HL-60/S4 treated with phorbol 12-myristate 13-acetate at 8.2 ng/mL for 4 days and 3 days (cell line): ENCODE data around the gene CELA3A.
"Not testable (repeated sequence)": the region's sequence is repeated elsewhere in the genome, so short reads cannot be mapped to it uniquely, and the experiment has no call there.

Source experiments
- in situ Hi-C: fragments of 300-500 bp; cut with MboI; formaldehyde crosslinking; loops from 2 replicates; pipeline ENCODE4 v1.15.0; 2022; ENCODE audit warnings: low sequenced_read_pairs

The CELA3A gene, protein sequence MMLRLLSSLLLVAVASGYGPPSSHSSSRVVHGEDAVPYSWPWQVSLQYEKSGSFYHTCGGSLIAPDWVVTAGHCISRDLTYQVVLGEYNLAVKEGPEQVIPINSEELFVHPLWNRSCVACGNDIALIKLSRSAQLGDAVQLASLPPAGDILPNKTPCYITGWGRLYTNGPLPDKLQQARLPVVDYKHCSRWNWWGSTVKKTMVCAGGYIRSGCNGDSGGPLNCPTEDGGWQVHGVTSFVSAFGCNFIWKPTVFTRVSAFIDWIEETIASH

DNA sequence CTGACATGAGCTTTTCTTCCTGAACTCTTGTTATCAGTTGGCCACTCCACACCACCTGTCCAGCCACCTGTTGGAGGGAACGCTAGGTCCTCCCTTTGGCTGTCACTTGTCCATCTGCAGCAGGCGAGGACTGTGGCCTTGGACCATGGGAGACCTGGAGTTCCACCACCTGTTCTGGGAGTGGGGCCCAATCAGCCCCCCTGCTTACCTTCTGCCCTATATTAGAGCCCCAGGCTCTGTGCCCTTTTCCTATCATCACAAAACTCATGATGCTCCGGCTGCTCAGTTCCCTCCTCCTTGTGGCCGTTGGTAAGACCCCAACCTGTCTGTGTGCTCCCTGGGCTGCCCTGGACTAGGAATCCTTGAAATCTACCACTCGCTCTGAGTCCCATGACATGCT lies at the start of gene CELA3A:
Gene CELA3A, plus strand, starts transcription at position 249 of the 400 bp plus-strand sequence. Its CDS starts 18 bp downstream, at position 267.
- in situ Hi-C loops, result no loop called here

GRCh38 chr1:21952786-21953520 lies 48.5 kb upstream of the CELA3A start:
- in situ Hi-C loops, result no loop called here

GRCh38 chr1:21955058-21955457 lies 46.4 kb upstream of the CELA3A start:
- in situ Hi-C loops, result no loop called here

GRCh38 chr1:21955501-21956281 lies 45.8 kb upstream of the CELA3A start:
- in situ Hi-C loops, result no loop called here

DNA sequence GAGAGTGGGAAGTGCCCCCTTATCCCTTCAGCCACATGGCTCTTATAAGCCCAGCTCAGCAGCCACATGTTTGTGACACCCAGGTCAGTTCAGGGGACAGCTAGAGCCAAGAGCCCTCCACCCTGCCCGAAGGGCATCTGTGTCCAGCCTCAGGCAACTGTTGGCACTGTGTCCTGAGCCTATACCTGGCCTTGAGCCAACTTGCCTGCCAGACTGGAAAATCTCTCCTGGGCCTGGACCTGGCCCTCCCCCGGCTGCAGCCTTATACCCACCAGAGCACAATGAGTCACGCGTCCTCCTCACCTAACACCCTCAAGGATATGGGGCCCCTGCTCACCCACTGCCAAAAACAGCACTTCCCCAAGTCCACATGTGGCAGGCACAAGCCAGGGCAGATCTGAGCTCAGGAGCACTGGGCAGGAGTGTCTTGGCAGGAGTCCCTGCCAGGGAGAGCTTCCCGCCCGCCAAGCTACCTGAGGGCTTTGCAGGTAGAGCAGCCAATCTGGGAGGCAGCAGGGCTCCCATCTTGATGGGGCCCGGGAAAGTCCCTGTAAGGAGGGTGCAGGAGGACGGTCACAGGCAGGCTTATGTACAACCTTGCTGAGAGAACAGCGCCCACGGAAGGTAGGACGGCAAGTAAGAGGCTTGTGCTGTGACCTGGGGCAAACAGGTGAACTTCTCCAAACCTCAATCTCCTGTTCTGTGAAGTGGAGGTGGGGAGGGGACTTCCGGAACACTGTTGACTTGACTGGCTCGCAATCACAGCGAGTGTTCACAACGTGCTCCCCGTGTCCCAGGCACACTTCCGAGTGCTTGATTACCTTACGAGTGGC lies 44.5 kb upstream of the CELA3A start:
- in situ Hi-C loops, result no loop called here

- in situ Hi-C loops, result no loop called here
These were observed 40.1 kb upstream of the CELA3A start for GRCh38 chr1:21961337-21961736.

- in situ Hi-C loops, result no loop called here
These were observed 39.7 kb upstream of the CELA3A start for GRCh38 chr1:21961799-21962198.

DNA sequence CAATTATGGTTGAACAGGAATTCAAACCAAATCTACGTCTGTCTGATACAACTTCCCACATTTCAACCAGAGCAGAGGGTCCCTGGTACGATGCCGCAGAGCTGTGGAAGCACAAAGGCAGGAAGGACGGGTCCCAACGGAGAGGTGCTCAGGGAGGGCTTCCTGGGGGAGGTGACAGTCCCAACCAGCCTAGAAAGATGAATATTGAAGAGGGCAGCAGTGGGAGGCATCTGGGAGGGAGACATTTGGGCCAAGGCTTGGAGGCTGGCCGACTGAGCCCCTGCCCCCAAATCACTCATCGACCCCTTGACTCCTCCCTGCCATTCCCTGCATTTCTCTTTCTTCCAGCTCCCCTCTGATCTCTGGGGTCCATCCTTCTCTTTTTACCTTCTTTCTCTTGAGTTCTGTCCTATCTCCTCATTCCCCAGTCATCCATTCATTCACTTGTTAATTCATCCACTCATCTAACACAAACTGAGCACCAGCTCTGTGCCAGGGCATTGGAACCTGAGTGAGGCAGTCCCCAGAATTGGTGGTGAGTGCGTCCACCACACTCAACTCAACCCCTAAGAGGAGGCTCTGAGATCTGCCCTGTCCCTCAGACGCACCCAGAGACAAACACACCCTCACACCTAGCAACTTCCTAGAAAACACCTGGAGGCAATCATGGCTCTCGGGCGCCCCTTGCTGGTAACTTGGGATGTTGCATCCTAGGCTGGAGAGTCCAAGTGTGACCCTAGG lies 37.8 kb upstream of the CELA3A start:
- in situ Hi-C loops, result no loop called here

DNA sequence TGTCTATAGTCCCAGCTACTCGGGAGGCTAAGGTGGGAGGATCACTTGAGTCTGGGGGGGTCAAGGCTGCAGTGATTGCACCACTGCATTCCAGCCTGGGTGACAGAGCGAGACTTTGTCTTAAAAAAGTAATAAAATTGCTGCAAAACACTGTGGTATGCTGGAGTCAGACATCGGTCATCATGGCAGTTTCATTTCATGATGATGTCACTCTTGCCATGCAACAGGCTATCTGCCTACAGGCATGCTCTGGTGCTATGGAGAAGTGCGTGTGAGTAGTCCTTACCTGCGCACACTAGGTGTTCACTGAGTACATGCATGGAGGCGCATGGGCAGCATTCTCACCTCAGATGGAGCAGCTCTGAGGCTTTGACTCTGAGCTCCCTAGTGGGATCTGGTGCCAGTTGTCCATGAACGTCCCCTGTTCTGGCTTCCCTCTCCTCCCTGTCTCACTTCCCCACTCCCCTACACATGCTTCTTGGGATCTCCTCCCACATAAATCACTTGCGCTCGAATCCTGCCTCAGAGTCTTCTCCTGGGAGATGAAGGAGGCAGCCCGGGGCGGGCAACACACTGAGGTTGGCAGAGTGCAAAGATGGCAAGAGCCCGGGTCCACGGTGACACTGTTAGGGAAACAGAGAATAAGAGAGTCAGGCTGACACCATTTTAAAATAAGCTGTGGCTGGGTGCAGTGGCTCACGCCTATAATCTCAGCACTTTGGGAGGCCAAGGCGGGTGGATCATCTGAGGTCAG lies 35.0 kb upstream of the CELA3A start:
- in situ Hi-C loops, result no loop called here

DNA sequence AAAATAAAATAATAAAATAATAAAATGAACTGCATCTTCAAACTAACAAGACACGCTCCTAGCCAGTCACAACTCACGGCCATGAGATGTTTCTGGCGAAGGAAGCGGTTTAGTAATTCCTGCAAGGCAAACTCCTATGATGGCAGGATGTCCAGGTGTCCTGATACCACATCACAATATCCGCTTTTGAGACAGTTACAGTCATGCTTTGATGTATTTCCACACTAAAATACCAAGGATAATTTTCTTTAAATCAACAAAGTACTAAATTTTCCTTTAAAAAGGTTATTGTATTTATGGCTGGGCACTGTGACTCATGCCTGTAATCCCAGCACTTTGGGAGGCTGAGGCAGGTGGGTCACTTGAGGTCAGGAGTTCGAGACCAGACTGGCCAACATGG lies 34.2 kb upstream of the CELA3A start:
- in situ Hi-C loops, result not testable (repeated sequence)

DNA sequence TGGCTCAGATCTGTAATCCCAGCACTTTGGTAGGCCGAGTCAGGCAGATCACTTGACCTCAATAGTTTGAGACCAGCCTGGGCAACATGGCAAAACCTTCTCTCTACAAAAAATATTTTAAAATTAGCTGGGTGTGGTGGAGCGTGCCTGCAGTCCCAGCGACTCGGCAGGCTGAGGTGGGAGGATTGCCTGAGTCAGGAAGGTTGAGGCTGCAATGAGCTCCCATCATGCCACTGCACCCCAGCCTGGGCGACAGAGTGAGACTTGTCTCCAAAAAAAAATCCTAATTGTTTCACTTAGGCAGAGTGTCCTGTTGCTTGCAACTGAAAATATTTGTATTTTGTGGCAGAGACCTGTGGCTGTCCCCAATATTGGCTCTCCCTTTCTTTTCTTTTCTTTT lies 32.4 kb upstream of the CELA3A start:
- in situ Hi-C loops, result not testable (repeated sequence)

GRCh38 chr1:21970523-21970922 lies 30.9 kb upstream of the CELA3A start:
- in situ Hi-C loops, result not testable (repeated sequence)

DNA sequence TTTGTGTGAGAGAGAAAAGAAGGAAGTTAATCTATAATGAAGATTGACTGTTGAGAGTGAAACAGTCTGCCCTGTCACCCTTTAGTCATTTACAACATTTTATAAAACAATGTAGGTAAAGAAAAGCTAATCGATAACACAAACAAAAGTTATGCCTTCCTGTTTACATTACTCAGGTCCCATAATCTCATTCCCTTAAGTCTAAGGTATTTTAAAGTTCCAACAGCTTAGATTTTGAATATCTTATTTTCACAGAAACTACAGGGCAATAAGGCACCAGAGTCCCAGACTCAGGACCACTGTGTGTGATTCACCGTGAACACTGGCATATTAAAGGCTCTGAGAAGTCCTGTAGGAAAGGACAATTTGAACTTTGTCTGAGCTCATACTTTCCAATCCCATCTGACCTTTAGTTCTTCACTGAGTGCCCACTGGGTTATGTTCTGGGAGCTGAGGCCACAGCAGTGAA lies 28.4 kb upstream of the CELA3A start:
- in situ Hi-C loops, result not testable (repeated sequence)

DNA sequence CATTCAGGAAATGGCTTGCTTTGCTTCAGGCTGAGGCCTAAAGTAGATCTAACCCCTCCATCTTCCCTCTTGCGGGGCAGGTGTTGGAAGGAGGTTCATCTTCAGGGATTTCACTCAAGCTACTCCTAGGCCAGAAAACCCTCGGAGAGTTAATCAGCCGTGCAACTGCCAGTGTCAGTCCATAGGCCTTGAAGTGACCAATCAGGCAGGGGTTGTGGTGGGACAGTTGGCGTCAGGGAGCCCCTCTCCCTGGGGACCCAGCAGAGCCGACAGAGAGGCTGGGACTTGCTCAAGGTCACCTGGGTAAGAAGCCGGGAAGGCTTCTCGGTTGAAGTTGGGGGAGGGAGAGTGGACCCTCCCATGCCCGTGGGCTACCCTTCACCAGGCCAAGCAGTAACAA lies 27.5 kb upstream of the CELA3A start:
- in situ Hi-C loops, result not testable (repeated sequence)

DNA sequence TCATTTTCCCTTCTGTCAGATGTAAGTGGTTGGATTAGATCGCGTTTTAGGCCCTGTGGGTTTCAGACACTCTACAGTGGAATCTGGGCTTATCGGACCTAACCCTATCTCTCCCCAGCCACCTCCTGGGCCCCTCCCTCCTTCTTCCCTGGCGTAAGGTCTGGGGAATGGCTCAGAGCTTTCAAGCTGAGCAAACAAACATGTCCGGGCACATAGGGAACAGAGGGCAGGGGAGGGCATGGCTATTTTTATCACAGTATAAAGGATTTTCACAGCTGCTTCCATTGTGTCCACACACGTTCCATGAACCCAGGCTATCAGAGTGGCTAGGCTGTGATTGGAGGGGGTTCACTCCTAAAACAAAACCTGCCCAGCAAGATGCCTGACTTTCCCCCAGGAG lies 26.8 kb upstream of the CELA3A start:
- in situ Hi-C loops, result not testable (repeated sequence)

- in situ Hi-C loops, result not testable (repeated sequence)
These were observed 26.2 kb upstream of the CELA3A start for GRCh38 chr1:21975296-21975695.

DNA sequence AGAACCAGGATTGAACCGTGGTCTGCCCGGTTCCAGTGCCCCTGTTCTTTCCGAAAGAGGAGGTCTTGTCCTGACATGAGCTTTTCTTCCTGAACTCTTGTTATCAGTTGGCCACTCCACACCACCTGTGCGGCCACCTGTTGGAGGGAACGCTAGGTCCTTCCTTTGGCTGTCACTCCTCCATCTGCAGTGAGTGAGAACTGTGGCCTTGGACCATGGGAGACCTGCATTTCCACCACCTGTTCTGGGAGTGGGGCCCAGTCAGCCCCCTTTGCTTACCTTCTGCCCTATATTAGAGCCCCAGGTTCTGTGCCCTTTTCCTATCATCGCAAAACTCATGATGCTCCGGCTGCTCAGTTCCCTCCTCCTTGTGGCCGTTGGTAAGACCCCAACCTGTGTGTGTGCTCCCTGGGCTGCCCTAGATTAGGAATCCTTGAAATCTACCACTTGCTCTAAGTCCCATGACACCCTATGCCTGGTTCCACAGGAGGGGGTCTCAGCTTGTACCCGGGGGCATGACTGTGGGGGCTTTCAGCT lies 24.7 kb upstream of the CELA3A start, which contains the start of gene CELA3B:
Gene CELA3B, plus strand, starts transcription at position 320 of the 537 bp plus-strand sequence. Its CDS starts 18 bp downstream, at position 338.
- in situ Hi-C loops, result not testable (repeated sequence)

DNA sequence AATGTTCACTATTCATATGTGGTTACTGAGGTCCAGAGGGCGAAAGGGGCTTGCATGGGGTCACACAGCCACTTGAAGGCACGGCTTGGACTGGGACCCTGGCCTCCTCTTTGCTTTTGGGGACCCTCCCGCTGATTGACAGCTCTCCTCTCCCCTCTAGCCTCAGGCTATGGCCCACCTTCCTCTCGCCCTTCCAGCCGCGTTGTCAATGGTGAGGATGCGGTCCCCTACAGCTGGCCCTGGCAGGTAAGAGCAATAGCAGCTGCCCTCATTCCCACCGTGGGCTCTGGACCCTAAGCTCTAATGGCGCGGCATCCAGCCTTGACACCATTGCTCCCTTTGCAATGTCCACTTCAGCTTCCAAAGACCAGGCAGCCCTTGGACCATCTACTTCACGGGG lies 23.2 kb upstream of the CELA3A start:
- in situ Hi-C loops, result not testable (repeated sequence)
